Esophagus muscularis mucosa (tissue), 4 donors: ENCODE data around the gene HMMR. TPM values are rescaled to one million over a fixed set of nuclear protein-coding genes. Genes with fewer than 3 reads are reported as not detected.
"Not testable (repeated sequence)": the region's sequence is repeated elsewhere in the genome, so short reads cannot be mapped to it uniquely, and the experiment has no call there.

Source experiments
- DNase-seq: peaks from one replicate; pipeline ENCODE4 v3.0.0-alpha.2; 2017; ENCODE audit errors: extremely low spot score
- H3K27ac ChIP-seq, 4 donors: fragments of 200-600 bp; sonication (generic); replicated peaks in 1 of 4; 1 replicate in 3 of 4; 2 replicates in 1 of 4; pipeline ENCODE4 v1.5.1; 2016 to 2019; ENCODE audit warnings: mild to moderate bottlenecking in 1 of 4
- H3K27me3 ChIP-seq, 4 donors: fragments of 200-600 bp; sonication (generic); one replicate each; pipeline versions ENCODE4 v1.5.1 to v1.6.0; 2016 to 2019
- H3K36me3 ChIP-seq, 4 donors: fragments of 200-600 bp; sonication (generic); one replicate each; pipeline ENCODE4 v1.5.1; 2016 to 2019
- H3K4me1 ChIP-seq, 4 donors: fragments of 200-600 bp; sonication (generic); one replicate each; pipeline ENCODE4 v1.5.1; 2016 to 2019
- H3K4me3 ChIP-seq, 4 donors: fragments of 200-600 bp; sonication (generic); 1 replicate in 2 of 4; 2 replicates in 2 of 4; pipeline ENCODE4 v1.5.1; 2016 to 2019; ENCODE audit warnings: mild to moderate bottlenecking in 4 of 4, moderate library complexity in 1 of 4
- H3K9me3 ChIP-seq, 4 donors: fragments of 200-600 bp; sonication (generic); 1 replicate in 3 of 4; 2 replicates in 1 of 4; pipeline ENCODE4 v1.5.1; 2016 to 2019
- CTCF ChIP-seq, 3 experiments: fragments of 200-600 bp in 2 of 3; fragments of 450-650 bp in 1 of 3; sonication (generic) in 2 of 3; IDR thresholded peaks; one replicate each; pipeline ENCODE4 v1.5.1; 2017 to 2019; ENCODE audit warnings: antibody characterized with exemption in 3 of 3, mild to moderate bottlenecking in 2 of 3, moderate library complexity in 1 of 3
- EP300 ChIP-seq: sonication (generic); formaldehyde crosslinking; IDR thresholded peaks from one replicate; pipeline ENCODE4 v1.6.1; 2017; ENCODE audit warnings: antibody characterized with exemption
- POLR2A ChIP-seq: fragments of 450-650 bp; IDR thresholded peaks from one replicate; pipeline ENCODE4 v1.6.1; 2017; ENCODE audit warnings: antibody characterized with exemption, moderate library complexity, mild to moderate bottlenecking, low read depth
- POLR2AphosphoS5 ChIP-seq, 2 donors: sonication (generic); formaldehyde crosslinking; IDR thresholded peaks; one replicate each; pipeline ENCODE4 v1.6.1; 2017; ENCODE audit warnings: antibody characterized with exemption in 2 of 2
- WGBS: methylation state at CpG from one replicate; pipeline ENCODE4 v1.1.5; 2018; 5-methylcytosine and 5-hydroxymethylcytosine counted together
- intact Hi-C: fragments of 100-400 bp; cut with DNase I; formaldehyde crosslinking; loops from one replicate; pipeline ENCODE4 v1.15.1; 2023
- total RNA-seq, 4 donors: library from RNA; depleted of rRNA; stranded (reverse); fragments of >200 nt; gene quantifications; one replicate each; pipeline versions ENCODE4 v1.1.0 to v1.2.1, GENCODE V29; 2016

The HMMR gene
- under 1 TPM in 3 of 4 donors, not detected in 1; 0.17 to 0.57 (median 0.26) TPM for total RNA-seq

GRCh38 chr5:163460562-163461171 is at the start of gene HMMR:
HMMR (plus strand) TSS chr5:163460632; CDS start chr5:163460693, 61 bp downstream.
- WGBS, result under 1% methylated on average over 21 of the region's 23 CpGs
- no peak for TF ChIP-seq EP300
- no peak for TF ChIP-seq POLR2A
- TF ChIP-seq CTCF (IDR thresholded peaks at IDR 0.05), result no peak
- TF ChIP-seq POLR2AphosphoS5 (IDR thresholded peaks at IDR 0.05), result no peak

GRCh38 chr5:163415673-163416072 is 44.8 kb upstream of the HMMR start:
- H3K36me3 ChIP-seq, result not testable (repeated sequence)

More at GRCh38 chr5:163460562-163461171, at the start of gene HMMR:
- Histone ChIP-seq H3K36me3 (peaks cover 0 to 9% (median 3%) of the 10 kb centered on the region in 4 donors), H3K27me3 (no peaks in the 10 kb centered on the region), H3K27ac (peak within 1 kb of the TSS; percentile 92 to 98 (median 96)), H3K4me1 (peaks cover 18 to 36% (median 32%) of the 10 kb centered on the region in 4 donors), H3K9me3 (no peaks in the 10 kb centered on the region), H3K4me3 (peak within 1 kb of the TSS; percentile 78 to 87 (median 84))
- intact Hi-C loops, result loop anchor here (5.0 kb wide), 1 partner anchor 42 kb away; no protein-coding TSS in a partner anchor
- no peak for DNase-seq

GRCh38 chr5:163424836-163425235 is 35.6 kb upstream of the HMMR start:
- no peaks in the 10 kb centered on the region for H3K36me3 ChIP-seq
- no peak overlapping the region for H3K27ac ChIP-seq
- intact Hi-C loops, result no loop called here
- no peaks in the 10 kb centered on the region for H3K27me3 ChIP-seq
- H3K4me1 ChIP-seq, result no peaks in the 10 kb centered on the region
- no peak for DNase-seq
- 77% methylated on average over 1 of the region's 1 CpG for WGBS
- no peaks in the 10 kb centered on the region for H3K9me3 ChIP-seq
- H3K4me3 ChIP-seq, result no peak overlapping the region
- no peak for TF ChIP-seq EP300
- TF ChIP-seq CTCF (IDR thresholded peaks at IDR 0.05), result no peak
- TF ChIP-seq POLR2AphosphoS5 (IDR thresholded peaks at IDR 0.05), result no peak
- TF ChIP-seq POLR2A, result no peak

More at GRCh38 chr5:163415673-163416072, 44.8 kb upstream of the HMMR start:
- H3K27me3 ChIP-seq, result peaks cover 0 to 22% (median 3%) of the 10 kb centered on the region in 4 donors
- H3K4me1 ChIP-seq, intact Hi-C loops, H3K27ac ChIP-seq, H3K4me3 ChIP-seq, H3K9me3 ChIP-seq, DNase-seq: not testable (repeated sequence)
- WGBS, result 28% methylated on average over 15 of the region's 15 CpGs

GRCh38 chr5:163426128-163426527 is 34.3 kb upstream of the HMMR start:
- H3K27ac ChIP-seq, H3K9me3 ChIP-seq, H3K4me3 ChIP-seq, DNase-seq, H3K27me3 ChIP-seq, H3K4me1 ChIP-seq, H3K36me3 ChIP-seq, intact Hi-C loops: not testable (repeated sequence)
- 48% methylated on average over 4 of the region's 4 CpGs for WGBS

GRCh38 chr5:163432544-163432943 is 27.9 kb upstream of the HMMR start:
- Histone ChIP-seq H3K9me3 (no peaks in the 10 kb centered on the region), H3K27ac (no peak overlapping the region), H3K4me1 (peaks cover 0 to 8% (median 7%) of the 10 kb centered on the region in 4 donors), H3K36me3 (no peaks in the 10 kb centered on the region), H3K4me3 (no peak overlapping the region), H3K27me3 (no peaks in the 10 kb centered on the region)
- DNase-seq, result no peak
- 86% methylated on average over 1 of the region's 1 CpG for WGBS
- intact Hi-C loops, result no loop called here
- TF ChIP-seq CTCF (IDR thresholded peaks at IDR 0.05), result no peak
- no peak for TF ChIP-seq POLR2A
- no peak for TF ChIP-seq EP300
- TF ChIP-seq POLR2AphosphoS5 (IDR thresholded peaks at IDR 0.05), result no peak

- Histone ChIP-seq H3K36me3 (no peaks in the 10 kb centered on the region), H3K4me3 (no peak overlapping the region), H3K9me3 (no peaks in the 10 kb centered on the region), H3K4me1 (peaks cover 1 to 13% (median 9%) of the 10 kb centered on the region in 4 donors), H3K27ac (no peak overlapping the region), H3K27me3 (no peaks in the 10 kb centered on the region)
- TF ChIP-seq CTCF (IDR thresholded peaks at IDR 0.05), result no peak
- TF ChIP-seq POLR2A, result no peak
- TF ChIP-seq EP300, result no peak
- no peak for TF ChIP-seq POLR2AphosphoS5 (IDR thresholded peaks at IDR 0.05)
- WGBS, result 63% methylated on average over 5 of the region's 5 CpGs
- DNase-seq, result no peak
- intact Hi-C loops, result no loop called here
Measured at GRCh38 chr5:163433271-163433670, 27.2 kb upstream of the HMMR start.
